GM12892 (cell line): ENCODE measurements around the gene PPP1R3A.

Experiments
- POLR2A ChIP-seq: IDR thresholded peaks from 2 replicates; pipeline ENCODE4 v1.6.1; 2011; ENCODE audit warnings: low read depth, low read length, control low read depth
- POLR2AphosphoS5 ChIP-seq: IDR thresholded peaks from 2 replicates; pipeline ENCODE4 v1.6.1; 2011; ENCODE audit warnings: low read depth, low read length, control low read depth
- TAF1 ChIP-seq: IDR thresholded peaks from 2 replicates; pipeline ENCODE4 v1.6.1; 2011; ENCODE audit warnings: low read depth, mild to moderate bottlenecking, control low read depth, low read length, borderline replicate concordance

DNA sequence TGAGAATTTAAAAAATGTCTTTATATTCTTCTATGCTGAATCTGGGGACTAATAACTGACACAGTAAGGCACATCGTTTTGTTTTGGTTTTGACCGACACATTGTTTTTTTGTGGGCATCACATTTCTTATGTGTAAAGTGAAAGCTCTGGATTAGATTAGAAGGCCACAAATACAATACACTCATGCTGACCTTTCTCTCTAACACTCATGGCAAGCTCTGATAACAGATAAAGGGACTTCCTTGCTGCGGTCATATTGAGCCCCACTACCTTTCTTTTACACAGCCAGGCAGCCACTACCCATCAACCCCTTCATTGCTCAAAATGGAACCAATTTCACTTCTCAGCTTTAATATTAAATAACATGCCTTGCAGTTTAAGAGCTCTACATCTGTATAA lies 26.0 kb downstream of the PPP1R3A start:
- TF ChIP-seq POLR2A (no peak), POLR2AphosphoS5 (no peak), TAF1 (no peak)
